Mesothelial cell of epicardium (in vitro differentiated cells): ENCODE measurements around the gene ALK. TPM values are rescaled to one million over a fixed set of nuclear protein-coding genes. Genes with fewer than 3 reads are reported as not detected.

Experiments
- DNase-seq, 2 experiments: peaks; one replicate each; pipeline ENCODE4 v3.0.0; 2021; ENCODE audit warnings: low spot score in 2 of 2; ENCODE audit not compliant: unreplicated experiment in 2 of 2
- H3K27ac Mint-ChIP-seq: 2 replicates; pipeline ENCODE4 v1.8.0; 2021; ENCODE audit warnings: mixed read lengths
- H3K27me3 Mint-ChIP-seq: 2 replicates; pipeline ENCODE4 v1.8.0; 2021; ENCODE audit warnings: low read depth, mixed read lengths
- H3K36me3 Mint-ChIP-seq: 2 replicates; pipeline ENCODE4 v1.8.0; 2021; ENCODE audit warnings: mixed read lengths
- H3K4me1 Mint-ChIP-seq: 2 replicates; pipeline ENCODE4 v1.8.0; 2021; ENCODE audit warnings: mixed read lengths
- H3K4me3 Mint-ChIP-seq: 2 replicates; pipeline ENCODE4 v1.8.0; 2021; ENCODE audit warnings: mild to moderate bottlenecking, moderate library complexity, mixed read lengths
- H3K9me3 Mint-ChIP-seq: 2 replicates; pipeline ENCODE4 v1.8.0; 2021; ENCODE audit warnings: mixed read lengths
- total RNA-seq: library from RNA; stranded (reverse); gene quantifications from 3 replicates; pipeline ENCODE4 v1.2.1, GENCODE V29; 2021
- TF ChIP-seq, protein P1 (sequence below): fragments of 200-600 bp; sonication (generic); IDR thresholded peaks from one replicate; pipeline ENCODE4 v1.5.0; 2021; ENCODE audit warnings: antibody characterized with exemption; ENCODE audit not compliant: unreplicated experiment

ALK gene
- total RNA-seq, 1 donor from 2014 or later: 0.13 TPM

DNA sequence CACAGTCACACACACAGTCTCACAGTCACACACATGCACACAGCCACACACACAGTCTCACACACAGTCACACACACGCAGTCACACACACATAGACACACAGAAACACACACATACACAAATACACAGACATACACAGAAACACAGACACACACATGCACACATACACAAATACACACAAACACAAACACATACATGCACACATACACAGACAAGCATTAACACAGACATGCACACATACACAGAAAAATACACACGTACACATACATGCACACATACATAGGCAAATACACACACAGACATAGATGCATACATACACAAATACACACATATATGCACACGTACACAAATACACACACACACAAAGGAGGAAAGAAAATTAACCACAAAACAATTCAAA, 150.5 kb downstream of the ALK start:
- DNase-seq: no peak
- H3K36me3 Mint-ChIP-seq: no peaks in the 10 kb centered on the region
- H3K9me3 Mint-ChIP-seq: no peaks in the 10 kb centered on the region

DNA sequence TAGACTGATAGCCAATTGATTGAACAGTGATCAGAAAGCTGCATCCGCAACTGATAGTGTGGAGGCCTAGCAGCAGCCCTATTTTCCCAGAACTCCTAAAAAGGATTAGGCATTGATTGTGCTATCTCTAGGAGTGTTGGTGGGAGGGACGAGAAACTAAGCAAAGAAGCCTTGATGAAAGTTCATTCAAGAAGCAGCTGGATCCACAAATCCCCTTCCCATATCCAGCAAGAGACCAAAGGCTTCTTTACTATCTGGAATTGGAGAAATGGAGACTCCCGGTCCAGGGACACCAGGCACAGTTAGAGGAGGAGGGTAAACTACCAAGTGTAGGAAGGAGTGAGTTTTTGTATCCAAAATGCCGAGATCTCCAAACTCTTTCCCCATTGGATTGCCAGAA, 151.5 kb downstream of the ALK start:
- Mint-ChIP-seq H3K4me3 (no peak overlapping the region), H3K27ac (no peak overlapping the region), H3K4me1 (no peaks in the 10 kb centered on the region), H3K9me3 (no peaks in the 10 kb centered on the region), H3K27me3 (no peaks in the 10 kb centered on the region), H3K36me3 (no peaks in the 10 kb centered on the region)
- TF ChIP-seq, protein P1, sequence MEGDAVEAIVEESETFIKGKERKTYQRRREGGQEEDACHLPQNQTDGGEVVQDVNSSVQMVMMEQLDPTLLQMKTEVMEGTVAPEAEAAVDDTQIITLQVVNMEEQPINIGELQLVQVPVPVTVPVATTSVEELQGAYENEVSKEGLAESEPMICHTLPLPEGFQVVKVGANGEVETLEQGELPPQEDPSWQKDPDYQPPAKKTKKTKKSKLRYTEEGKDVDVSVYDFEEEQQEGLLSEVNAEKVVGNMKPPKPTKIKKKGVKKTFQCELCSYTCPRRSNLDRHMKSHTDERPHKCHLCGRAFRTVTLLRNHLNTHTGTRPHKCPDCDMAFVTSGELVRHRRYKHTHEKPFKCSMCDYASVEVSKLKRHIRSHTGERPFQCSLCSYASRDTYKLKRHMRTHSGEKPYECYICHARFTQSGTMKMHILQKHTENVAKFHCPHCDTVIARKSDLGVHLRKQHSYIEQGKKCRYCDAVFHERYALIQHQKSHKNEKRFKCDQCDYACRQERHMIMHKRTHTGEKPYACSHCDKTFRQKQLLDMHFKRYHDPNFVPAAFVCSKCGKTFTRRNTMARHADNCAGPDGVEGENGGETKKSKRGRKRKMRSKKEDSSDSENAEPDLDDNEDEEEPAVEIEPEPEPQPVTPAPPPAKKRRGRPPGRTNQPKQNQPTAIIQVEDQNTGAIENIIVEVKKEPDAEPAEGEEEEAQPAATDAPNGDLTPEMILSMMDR: no peak
- DNase-seq: no peak

More for the DNA sequence above, 150.5 kb downstream of the ALK start:
- Mint-ChIP-seq H3K4me1 (no peaks in the 10 kb centered on the region), H3K4me3 (no peak overlapping the region), H3K27ac (no peak overlapping the region), H3K27me3 (no peaks in the 10 kb centered on the region)
- TF ChIP-seq, protein P1: no peak

DNA sequence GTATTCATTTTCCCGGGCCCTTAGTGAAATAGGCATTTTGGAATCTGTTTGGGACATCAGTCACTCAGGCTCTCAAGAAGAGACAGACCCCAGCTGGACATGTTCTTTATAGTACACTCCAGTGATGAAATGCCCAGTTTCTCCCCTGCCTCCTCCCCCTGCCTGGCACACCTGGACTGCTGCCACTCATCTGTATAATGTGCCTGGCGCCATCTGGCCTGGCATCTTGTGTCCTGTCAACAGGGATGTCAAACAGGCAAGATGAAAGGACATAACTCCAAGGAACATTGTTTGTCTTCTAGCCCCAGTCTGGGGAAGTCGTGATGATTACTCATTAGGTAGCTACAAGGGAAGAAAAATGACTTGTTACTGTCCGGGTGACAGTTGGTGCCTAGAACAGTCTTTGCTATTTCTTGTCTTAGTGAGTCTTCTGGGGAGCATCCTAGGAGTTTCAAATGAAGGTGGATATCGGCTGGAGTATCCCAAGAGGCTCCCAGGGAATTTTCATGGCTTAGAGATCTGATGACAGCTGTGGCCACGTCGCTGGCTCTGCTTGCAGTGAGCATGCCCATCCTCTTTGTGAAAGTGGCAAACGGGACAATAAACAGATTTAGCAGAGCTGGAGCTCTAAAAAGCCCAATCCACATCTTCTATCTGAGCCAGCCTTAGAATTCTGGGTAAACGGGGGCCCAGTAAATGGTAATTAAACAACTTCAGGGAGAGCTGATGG, 153.6 kb downstream of the ALK start:
- DNase-seq: no peak
- TF ChIP-seq, protein P1: no peak
- H3K4me1 Mint-ChIP-seq: no peaks in the 10 kb centered on the region
- no peaks in the 10 kb centered on the region for H3K9me3 Mint-ChIP-seq
- no peaks in the 10 kb centered on the region for H3K27me3 Mint-ChIP-seq
- H3K36me3 Mint-ChIP-seq: no peaks in the 10 kb centered on the region
- H3K27ac Mint-ChIP-seq: no peak overlapping the region
- no peak overlapping the region for H3K4me3 Mint-ChIP-seq

GRCh38 chr2:29766191-29766590, 155.2 kb downstream of the ALK start:
- no peaks in the 10 kb centered on the region for H3K36me3 Mint-ChIP-seq
- no peak overlapping the region for H3K4me3 Mint-ChIP-seq
- no peak overlapping the region for H3K27ac Mint-ChIP-seq
- H3K27me3 Mint-ChIP-seq: no peaks in the 10 kb centered on the region
- no peaks in the 10 kb centered on the region for H3K9me3 Mint-ChIP-seq
- peaks cover 9% of the 10 kb centered on the region for H3K4me1 Mint-ChIP-seq
- TF ChIP-seq, protein P1: no peak
- no peak for DNase-seq

DNA sequence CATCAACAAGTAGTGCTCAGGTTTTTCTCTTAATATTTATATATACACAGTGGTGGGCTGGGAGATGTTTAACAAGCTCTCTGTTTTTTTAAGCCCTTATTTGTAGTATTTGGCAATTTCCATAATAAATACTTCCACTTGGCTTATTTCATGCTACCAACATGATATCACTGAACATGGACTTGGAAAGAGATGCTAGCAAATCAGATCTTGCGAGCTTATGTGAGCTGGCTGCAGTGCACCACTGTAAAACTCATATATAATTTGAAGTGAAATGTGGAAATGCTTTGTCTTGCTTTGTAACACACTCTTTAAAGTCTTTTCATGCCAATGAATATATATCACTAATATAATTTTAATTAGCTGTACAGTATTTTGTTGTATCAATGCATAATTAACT, 155.7 kb downstream of the ALK start:
- no peaks in the 10 kb centered on the region for H3K9me3 Mint-ChIP-seq
- H3K4me3 Mint-ChIP-seq: no peak overlapping the region
- no peaks in the 10 kb centered on the region for H3K36me3 Mint-ChIP-seq
- DNase-seq: no peak
- H3K4me1 Mint-ChIP-seq: peaks cover 9% of the 10 kb centered on the region
- TF ChIP-seq, protein P1: no peak
- no peak overlapping the region for H3K27ac Mint-ChIP-seq
- no peaks in the 10 kb centered on the region for H3K27me3 Mint-ChIP-seq

GRCh38 chr2:29763371-29763770, 158.0 kb downstream of the ALK start:
- no peaks in the 10 kb centered on the region for H3K27me3 Mint-ChIP-seq
- no peak overlapping the region for H3K4me3 Mint-ChIP-seq
- no peaks in the 10 kb centered on the region for H3K36me3 Mint-ChIP-seq
- TF ChIP-seq, protein P1: no peak
- H3K27ac Mint-ChIP-seq: no peak overlapping the region
- DNase-seq: no peak
- peaks cover 11% of the 10 kb centered on the region for H3K4me1 Mint-ChIP-seq
- no peaks in the 10 kb centered on the region for H3K9me3 Mint-ChIP-seq
